ENCODE results near the gene CACNA2D3. TPM values are rescaled to one million over a fixed set of nuclear protein-coding genes. Genes with fewer than 3 reads are reported as not detected.

CACNA2D3 gene
- total RNA-seq, 1 donor, result 4.3 TPM

DNA sequence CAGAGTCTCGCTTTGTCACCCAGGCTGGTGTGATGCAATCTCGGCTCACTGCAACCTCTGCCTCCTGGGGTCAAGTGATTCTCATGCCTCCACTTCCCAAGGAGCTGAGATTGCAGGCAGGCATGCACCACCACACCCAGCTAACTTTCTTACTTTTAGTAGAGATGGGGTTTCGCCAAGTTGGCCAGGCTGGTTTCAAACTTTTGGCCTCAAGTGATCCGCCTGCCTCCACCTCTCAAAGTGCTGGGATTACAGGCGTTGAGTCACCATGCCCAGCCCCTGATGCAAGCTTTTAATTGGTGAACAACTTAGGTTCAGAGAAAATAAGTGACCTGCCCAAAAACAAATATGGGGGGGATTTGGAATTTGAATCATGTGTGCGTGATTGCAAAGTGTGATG, 559.4 kb downstream of the CACNA2D3 start:
- no peak for DNase-seq (ENCODE audit: low read depth)
- TF ChIP-seq, protein P1, sequence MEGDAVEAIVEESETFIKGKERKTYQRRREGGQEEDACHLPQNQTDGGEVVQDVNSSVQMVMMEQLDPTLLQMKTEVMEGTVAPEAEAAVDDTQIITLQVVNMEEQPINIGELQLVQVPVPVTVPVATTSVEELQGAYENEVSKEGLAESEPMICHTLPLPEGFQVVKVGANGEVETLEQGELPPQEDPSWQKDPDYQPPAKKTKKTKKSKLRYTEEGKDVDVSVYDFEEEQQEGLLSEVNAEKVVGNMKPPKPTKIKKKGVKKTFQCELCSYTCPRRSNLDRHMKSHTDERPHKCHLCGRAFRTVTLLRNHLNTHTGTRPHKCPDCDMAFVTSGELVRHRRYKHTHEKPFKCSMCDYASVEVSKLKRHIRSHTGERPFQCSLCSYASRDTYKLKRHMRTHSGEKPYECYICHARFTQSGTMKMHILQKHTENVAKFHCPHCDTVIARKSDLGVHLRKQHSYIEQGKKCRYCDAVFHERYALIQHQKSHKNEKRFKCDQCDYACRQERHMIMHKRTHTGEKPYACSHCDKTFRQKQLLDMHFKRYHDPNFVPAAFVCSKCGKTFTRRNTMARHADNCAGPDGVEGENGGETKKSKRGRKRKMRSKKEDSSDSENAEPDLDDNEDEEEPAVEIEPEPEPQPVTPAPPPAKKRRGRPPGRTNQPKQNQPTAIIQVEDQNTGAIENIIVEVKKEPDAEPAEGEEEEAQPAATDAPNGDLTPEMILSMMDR (IDR thresholded peaks at IDR 0.05; ENCODE audit: insufficient read depth, low read depth, low read length), result no peak
- H3K4me3 ChIP-seq (ENCODE audit: low read depth, low read length), result no peak overlapping the region

DNA sequence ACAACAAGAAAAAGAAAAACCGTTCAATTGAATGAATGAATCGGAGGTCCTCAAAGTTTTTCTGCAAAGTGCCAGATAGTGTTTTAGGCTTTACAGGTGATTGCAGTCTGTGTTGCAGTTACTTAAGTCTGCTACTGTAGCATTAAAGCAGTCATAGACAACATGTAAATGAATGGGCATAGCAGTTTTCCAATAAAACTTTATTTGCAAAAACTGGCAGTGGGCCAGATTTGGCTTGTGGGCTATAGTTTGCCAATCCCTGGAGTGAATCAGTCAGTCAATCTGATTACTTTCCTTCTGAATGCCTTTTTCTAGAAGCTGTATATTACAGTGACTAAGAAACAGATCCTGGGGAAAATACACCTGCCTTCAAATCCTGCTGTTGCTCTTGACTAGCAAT, 562.9 kb downstream of the CACNA2D3 start:
- H3K4me3 ChIP-seq (ENCODE audit: low read depth, low read length), result no peak overlapping the region
- no peak for DNase-seq (ENCODE audit: low read depth)
- TF ChIP-seq, protein P1 (IDR thresholded peaks at IDR 0.05; ENCODE audit: insufficient read depth, low read depth, low read length), result no peak

DNA sequence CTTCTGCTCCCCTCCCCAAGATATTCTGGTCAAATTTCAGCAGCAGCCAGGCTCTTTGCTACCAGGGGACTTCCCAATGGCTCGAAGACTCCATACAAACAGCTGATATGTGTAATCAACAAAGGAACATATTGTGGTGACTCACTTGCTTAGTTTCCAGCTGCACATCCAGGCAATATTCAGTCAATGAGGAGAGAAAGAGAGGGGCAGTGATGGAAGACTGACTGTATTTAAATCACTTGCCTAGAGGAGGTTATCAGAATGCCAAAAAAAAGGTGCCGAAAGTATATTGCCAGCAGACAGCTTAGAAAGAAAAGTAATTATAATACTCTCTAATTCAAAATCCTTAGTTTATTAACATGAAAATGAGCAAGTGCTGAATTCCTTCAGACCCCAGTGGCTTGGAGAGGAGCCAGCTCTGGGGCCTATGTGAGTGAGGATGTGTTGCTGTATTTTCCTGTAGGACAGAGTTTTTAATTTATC, 569.0 kb downstream of the CACNA2D3 start:
- H3K4me3 ChIP-seq (ENCODE audit: low read depth, low read length), result no peak overlapping the region
- TF ChIP-seq, protein P1 (IDR thresholded peaks at IDR 0.05; ENCODE audit: insufficient read depth, low read depth, low read length), result no peak
- no peak for DNase-seq (ENCODE audit: low read depth)

DNA sequence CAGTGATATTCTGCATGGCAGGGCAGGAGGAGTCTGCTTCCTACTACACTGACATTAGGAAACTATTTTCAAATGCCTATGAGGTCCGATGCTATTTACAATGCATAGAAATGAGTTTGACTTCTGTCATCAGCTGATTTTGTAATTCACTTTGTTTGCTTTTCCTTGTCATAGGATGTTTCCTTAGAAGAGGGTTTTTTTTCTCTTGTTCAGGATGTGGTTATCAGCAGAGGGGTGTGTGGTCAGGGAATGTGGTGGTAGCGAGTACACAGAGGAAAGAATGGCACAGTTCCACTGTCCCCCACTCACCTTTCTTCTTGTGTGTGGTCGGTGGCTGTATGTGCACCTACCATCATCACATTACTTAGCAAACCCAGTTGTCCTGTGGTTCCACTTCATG, 574.0 kb downstream of the CACNA2D3 start:
- H3K4me3 ChIP-seq (ENCODE audit: low read depth, low read length), result no peak overlapping the region
- TF ChIP-seq, protein P1 (IDR thresholded peaks at IDR 0.05; ENCODE audit: insufficient read depth, low read depth, low read length), result no peak
- no peak for DNase-seq (ENCODE audit: low read depth)

DNA sequence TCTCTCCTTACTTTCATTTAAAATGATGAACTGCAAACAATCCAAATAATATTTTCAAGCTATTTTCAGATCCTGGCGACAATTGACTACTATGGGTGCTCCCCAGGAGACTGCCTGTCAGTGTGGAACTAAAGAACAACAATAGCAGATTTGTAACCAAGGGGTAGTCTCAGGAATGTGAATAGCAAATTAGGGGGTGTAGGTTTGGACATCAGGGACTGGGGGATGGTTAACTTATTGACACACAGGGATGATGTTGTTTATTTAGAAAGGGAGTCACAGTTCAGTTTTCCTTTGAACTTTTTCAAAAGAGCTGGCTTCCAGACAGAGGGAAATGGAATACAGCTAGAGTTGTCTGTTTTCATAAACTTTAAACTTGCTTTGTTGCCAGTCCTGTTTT, 575.7 kb downstream of the CACNA2D3 start:
- H3K4me3 ChIP-seq (ENCODE audit: low read depth, low read length), result no peak overlapping the region
- TF ChIP-seq, protein P1 (IDR thresholded peaks at IDR 0.05; ENCODE audit: insufficient read depth, low read depth, low read length), result no peak
- DNase-seq (ENCODE audit: low read depth), result no peak

DNA sequence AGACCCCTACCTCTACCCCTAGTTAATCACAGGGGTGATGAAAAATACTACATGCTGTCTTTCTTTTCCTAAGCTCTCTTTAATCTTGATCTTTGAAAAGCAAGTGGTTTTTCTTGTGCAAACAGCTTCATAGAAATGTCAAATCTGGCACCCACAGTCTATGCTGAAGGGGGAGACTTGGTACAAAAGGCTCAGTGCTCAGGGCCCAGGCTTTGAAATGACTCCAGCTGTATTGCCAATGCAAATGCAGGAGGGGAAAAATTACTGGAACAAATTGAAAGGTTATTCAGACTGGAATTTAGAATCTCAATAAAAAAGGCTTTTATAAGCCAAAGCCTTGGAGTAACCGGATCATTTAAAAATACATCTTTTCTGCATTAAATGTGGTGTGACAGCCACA, 581.6 kb downstream of the CACNA2D3 start:
- no peak overlapping the region for H3K4me3 ChIP-seq (ENCODE audit: low read depth, low read length)
- DNase-seq (ENCODE audit: low read depth), result no peak
- TF ChIP-seq, protein P1 (IDR thresholded peaks at IDR 0.05; ENCODE audit: insufficient read depth, low read depth, low read length), result no peak

DNA sequence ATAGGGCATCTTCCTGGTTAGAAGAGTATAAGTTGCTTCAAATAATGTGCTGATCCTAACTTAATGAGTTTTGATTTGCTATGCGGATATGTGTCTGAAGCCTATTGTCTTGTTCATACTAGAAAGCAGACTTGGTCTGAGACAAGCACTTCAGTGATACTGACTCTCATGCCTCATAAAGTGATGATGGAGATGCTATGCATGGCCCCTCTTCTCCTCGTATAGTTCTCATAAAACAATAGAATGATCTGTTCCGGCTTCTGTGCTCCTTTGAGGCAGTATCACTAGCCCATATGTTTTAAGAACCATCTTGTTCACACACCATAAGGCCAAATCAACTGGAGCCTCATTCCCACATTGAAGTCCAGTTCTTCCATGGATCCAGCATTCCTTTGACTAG, 583.4 kb downstream of the CACNA2D3 start:
- no peak overlapping the region for H3K4me3 ChIP-seq (ENCODE audit: low read depth, low read length)
- TF ChIP-seq, protein P1 (IDR thresholded peaks at IDR 0.05; ENCODE audit: insufficient read depth, low read depth, low read length), result no peak
- no peak for DNase-seq (ENCODE audit: low read depth)
